Measurements from ENCODE around the gene SERPINF2.

The SERPINF2 gene

DNA sequence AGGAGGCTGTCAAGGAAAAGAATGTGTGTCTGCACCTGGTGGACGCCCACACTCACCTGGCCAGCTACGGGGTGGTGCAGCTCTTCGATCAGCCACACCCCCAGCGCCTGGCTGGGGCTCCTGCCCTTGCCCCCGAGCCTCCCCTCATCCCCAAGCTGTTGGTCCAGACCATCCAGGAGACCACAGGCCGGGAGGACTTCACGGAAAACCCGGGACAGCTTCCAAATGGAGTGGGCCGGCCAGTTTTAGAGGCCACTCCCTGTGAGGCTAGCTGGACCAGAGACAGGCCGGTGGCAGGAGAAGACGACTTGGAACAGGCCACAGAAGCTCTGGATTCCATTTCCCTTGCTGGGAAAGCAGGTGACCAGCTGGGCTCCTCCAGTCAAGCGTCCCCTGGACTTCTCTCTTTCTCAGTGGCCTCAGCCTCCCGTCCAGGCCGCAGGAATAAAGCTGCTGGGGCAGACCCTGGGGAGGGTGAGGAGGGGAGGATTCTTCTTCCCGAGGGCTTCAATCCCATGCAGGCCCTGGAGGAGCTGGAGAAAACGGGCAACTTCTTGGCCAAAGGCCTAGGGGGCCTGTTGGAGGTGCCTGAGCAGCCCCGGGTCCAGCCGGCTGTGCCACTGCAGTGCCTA lies 15.9 kb upstream of the SERPINF2 start:
- TF ChIP-seq EZH2 (IDR thresholded peaks at IDR 0.05; ENCODE audit: borderline replicate concordance, low read depth, low read length, severe bottlenecking), result no peak
- TF ChIP-seq, protein P1, sequence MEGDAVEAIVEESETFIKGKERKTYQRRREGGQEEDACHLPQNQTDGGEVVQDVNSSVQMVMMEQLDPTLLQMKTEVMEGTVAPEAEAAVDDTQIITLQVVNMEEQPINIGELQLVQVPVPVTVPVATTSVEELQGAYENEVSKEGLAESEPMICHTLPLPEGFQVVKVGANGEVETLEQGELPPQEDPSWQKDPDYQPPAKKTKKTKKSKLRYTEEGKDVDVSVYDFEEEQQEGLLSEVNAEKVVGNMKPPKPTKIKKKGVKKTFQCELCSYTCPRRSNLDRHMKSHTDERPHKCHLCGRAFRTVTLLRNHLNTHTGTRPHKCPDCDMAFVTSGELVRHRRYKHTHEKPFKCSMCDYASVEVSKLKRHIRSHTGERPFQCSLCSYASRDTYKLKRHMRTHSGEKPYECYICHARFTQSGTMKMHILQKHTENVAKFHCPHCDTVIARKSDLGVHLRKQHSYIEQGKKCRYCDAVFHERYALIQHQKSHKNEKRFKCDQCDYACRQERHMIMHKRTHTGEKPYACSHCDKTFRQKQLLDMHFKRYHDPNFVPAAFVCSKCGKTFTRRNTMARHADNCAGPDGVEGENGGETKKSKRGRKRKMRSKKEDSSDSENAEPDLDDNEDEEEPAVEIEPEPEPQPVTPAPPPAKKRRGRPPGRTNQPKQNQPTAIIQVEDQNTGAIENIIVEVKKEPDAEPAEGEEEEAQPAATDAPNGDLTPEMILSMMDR (IDR thresholded peaks at IDR 0.05; ENCODE audit: borderline replicate concordance, extremely low read depth, low read length, poor library complexity, severe bottlenecking), result no peak
- Histone ChIP-seq H3K9me3 (ENCODE audit: insufficient read depth, low read length, severe bottlenecking) (no peaks in the 10 kb centered on the region), H3K36me3 (ENCODE audit: insufficient read depth, low read length) (peaks cover 14% of the 10 kb centered on the region), H3K27me3 (ENCODE audit: insufficient read depth, low read length, poor library complexity) (no peaks in the 10 kb centered on the region), H3K4me2 (ENCODE audit: insufficient read depth, low read length) (no peak overlapping the region), H3K4me1 (ENCODE audit: insufficient read depth, low read length) (peaks cover 34% of the 10 kb centered on the region), H3K27ac (ENCODE audit: low read length) (no peak overlapping the region), H3K4me3 (ENCODE audit: low read depth in 1 of 2, low read length in 2 of 2) (no peak overlapping the region), H2AFZ (ENCODE audit: low read depth, low read length) (no peak overlapping the region), H3K9ac (ENCODE audit: low read depth, low read length) (no peak overlapping the region), H4K20me1 (ENCODE audit: insufficient read depth, low read length) (no peaks in the 10 kb centered on the region), H3K79me2 (ENCODE audit: insufficient read depth, low read length) (peaks cover 23% of the 10 kb centered on the region)
- ATAC-seq (ENCODE audit: insufficient read depth, low read depth) (no peak), DNase-seq (no peak)

- no peak overlapping the region for H2AFZ ChIP-seq (ENCODE audit: low read depth, low read length)
- H3K9me3 ChIP-seq (ENCODE audit: insufficient read depth, low read length, severe bottlenecking), result no peaks in the 10 kb centered on the region
- DNase-seq (no peak), ATAC-seq (ENCODE audit: insufficient read depth, low read depth) (no peak)
- no peaks in the 10 kb centered on the region for H3K27me3 ChIP-seq (ENCODE audit: insufficient read depth, low read length, poor library complexity)
- peaks cover 34% of the 10 kb centered on the region for H3K4me1 ChIP-seq (ENCODE audit: insufficient read depth, low read length)
- no peak overlapping the region for H3K4me2 ChIP-seq (ENCODE audit: insufficient read depth, low read length)
- peaks cover 23% of the 10 kb centered on the region for H3K79me2 ChIP-seq (ENCODE audit: insufficient read depth, low read length)
- no peaks in the 10 kb centered on the region for H4K20me1 ChIP-seq (ENCODE audit: insufficient read depth, low read length)
- TF ChIP-seq, protein P1 (IDR thresholded peaks at IDR 0.05; ENCODE audit: borderline replicate concordance, extremely low read depth, low read length, poor library complexity, severe bottlenecking), result no peak
- no peak for TF ChIP-seq EZH2 (IDR thresholded peaks at IDR 0.05; ENCODE audit: borderline replicate concordance, low read depth, low read length, severe bottlenecking)
- peaks cover 14% of the 10 kb centered on the region for H3K36me3 ChIP-seq (ENCODE audit: insufficient read depth, low read length)
- no peak overlapping the region for H3K4me3 ChIP-seq (ENCODE audit: low read depth in 1 of 2, low read length in 2 of 2)
- H3K27ac ChIP-seq (ENCODE audit: low read length), result no peak overlapping the region
- no peak overlapping the region for H3K9ac ChIP-seq (ENCODE audit: low read depth, low read length)
Observed at GRCh38 chr17:1727258-1727789, 15.3 kb upstream of the SERPINF2 start.

GRCh38 chr17:1727876-1728630 lies 14.6 kb upstream of the SERPINF2 start:
- peaks cover 23% of the 10 kb centered on the region for H3K79me2 ChIP-seq (ENCODE audit: insufficient read depth, low read length)
- no peak overlapping the region for H3K27ac ChIP-seq (ENCODE audit: low read length)
- no peak overlapping the region for H3K4me3 ChIP-seq (ENCODE audit: low read depth in 1 of 2, low read length in 2 of 2)
- no peaks in the 10 kb centered on the region for H3K9me3 ChIP-seq (ENCODE audit: insufficient read depth, low read length, severe bottlenecking)
- H4K20me1 ChIP-seq (ENCODE audit: insufficient read depth, low read length), result no peaks in the 10 kb centered on the region
- no peak for DNase-seq
- TF ChIP-seq, protein P1 (IDR thresholded peaks at IDR 0.05; ENCODE audit: borderline replicate concordance, extremely low read depth, low read length, poor library complexity, severe bottlenecking), result no peak
- no peak for TF ChIP-seq EZH2 (IDR thresholded peaks at IDR 0.05; ENCODE audit: borderline replicate concordance, low read depth, low read length, severe bottlenecking)
- peaks cover 28% of the 10 kb centered on the region for H3K4me1 ChIP-seq (ENCODE audit: insufficient read depth, low read length)
- no peak overlapping the region for H2AFZ ChIP-seq (ENCODE audit: low read depth, low read length)
- no peaks in the 10 kb centered on the region for H3K27me3 ChIP-seq (ENCODE audit: insufficient read depth, low read length, poor library complexity)
- no peak for ATAC-seq (ENCODE audit: insufficient read depth, low read depth)
- peaks cover 18% of the 10 kb centered on the region for H3K36me3 ChIP-seq (ENCODE audit: insufficient read depth, low read length)
- H3K4me2 ChIP-seq (ENCODE audit: insufficient read depth, low read length), result no peak overlapping the region
- H3K9ac ChIP-seq (ENCODE audit: low read depth, low read length), result no peak overlapping the region; the same call in 1 of the 2 replicates

All from DND-41 (cell line).